HG03521 (cell line): ENCODE measurements around the gene ASCL5.

Experiments used
- ATAC-seq: cut with Tn5 transposase; IDR thresholded peaks from one replicate; pipeline ENCODE4 v1.9.1; 2021; ENCODE audit warnings: mild to moderate bottlenecking, moderate library complexity; ENCODE audit not compliant: unreplicated experiment

ASCL5 gene

GRCh38 chr1:201137024-201137392 is 10.0 kb upstream of the ASCL5 start:
- ATAC-seq = no peak

DNA sequence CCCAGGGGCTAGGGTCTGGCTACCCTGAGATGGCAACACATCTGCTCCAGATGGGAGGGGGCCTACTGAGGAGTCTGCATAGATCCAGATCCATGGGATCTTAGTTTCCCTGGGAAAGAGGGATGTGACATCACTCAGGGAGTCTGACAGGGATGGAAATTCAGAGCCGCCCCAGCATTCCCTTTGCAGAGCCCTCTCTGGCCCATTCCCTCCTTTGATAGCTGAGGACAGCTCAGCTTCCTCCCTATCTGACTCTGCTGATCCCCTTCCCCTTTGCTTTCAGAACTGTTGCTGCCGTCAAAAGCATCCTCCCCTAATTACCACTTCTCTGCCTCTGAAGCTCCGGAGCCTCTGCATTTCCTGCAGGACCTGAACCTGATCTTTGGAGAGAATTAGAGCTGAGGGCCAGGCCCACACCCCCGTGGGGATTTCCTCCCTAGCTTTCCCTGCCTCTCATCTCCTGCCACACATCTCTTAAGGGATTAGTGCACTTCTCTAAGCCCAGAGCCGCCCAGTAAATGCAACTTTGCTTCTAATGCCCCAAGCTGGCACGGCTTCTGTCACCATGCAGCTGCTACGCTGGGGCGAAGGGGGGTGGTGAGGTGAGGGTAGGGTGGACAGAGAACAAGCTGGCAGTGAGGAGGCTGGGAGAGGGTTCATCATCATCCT is 9.5 kb upstream of the ASCL5 start:
- no peak for ATAC-seq

- ATAC-seq = no peak
Observed at GRCh38 chr1:201134405-201134804, 7.4 kb upstream of the ASCL5 start.

DNA sequence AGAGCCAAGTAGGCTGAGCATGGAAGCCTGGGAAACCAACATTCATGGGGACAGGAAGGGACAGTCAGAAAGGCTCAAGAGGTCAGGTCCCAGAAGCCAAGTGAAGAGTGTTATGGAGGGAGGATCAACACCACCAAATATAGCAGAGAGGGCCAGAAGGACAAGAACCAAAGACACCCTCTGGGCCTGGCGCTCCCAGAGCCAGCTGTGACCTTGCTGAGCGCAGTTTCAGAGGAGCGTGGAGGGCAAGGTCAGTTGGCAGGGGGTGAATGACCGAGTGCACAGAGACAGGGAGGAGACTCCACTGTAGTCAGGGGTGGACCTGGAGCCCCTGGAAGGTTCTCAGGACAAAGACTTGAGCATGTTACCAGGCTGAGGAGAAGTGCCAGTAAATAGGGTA is 4.4 kb upstream of the ASCL5 start:
- no peak for ATAC-seq

DNA sequence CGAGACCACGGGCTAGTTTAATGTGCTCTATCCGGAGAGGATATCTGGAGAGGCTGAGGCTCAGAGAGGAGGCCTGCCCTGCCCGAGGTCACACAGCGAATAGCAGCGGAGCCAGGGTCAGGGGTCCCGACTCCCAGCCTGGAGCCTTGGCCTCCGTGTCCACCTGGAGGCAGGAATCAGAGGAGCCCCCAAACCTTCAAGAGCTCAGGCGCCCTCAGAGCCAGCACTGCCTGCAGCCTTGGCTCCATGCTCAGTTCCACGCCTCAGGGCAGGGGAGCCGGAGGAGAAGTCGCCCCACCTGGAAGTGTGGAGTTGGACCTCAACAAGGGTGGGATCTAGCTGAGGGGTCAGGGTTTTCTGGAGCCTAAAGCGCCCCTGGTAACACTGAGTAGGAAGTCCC is 2.0 kb upstream of the ASCL5 start:
- ATAC-seq = no peak

- no peak for ATAC-seq
Observed at GRCh38 chr1:201128476-201128875, 1.5 kb upstream of the ASCL5 start.

DNA sequence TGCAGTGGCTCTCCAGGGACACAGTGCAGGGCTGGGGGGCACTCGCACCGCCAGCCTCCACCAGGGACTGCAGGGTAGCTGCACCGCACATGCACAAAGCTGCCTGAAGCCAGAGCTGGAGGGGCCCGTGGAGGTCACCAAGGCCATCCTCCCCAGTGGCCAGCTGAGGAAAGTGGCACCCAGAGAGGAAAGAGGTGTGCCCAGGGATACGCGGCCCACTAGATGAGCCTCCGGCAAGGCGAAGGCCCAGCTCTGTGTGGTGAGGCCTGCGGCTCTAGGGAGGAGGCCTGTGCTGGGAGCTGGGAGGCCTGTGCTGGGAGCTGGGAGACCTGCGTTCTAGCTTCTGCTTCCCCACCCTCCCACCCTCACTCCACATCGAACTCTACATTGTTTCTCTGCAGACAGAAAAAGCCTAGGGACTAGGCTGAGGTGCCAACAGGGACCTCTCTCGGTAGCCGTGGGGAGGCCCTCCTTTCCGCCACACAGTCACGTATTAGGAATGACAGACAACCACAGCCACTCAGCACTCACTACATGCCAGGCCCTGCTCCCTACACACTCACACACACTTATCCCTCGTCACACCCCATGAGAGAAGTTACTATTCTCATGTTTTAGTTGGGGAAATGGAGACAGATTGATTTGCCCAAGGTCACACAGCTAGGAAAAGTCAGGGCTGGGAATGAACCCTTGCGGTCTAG is 921 bp upstream of the ASCL5 start:
- ATAC-seq = no peak

DNA sequence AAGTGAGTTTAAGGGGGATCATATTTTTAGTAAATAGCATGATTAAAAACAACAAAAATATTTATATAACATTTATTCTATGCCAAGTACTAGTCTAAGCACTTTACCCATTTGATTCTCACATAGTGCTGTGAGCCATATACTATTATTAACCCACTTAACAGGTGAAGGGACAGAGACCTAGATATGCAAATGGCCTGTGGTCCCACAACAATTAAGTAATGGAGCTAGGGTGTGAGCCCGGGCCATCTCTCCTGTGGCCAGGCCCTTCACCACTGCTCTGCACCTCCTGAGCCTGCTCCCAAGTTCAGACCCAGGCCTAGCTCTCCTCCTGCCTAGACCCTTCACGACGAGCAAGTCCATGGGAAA is 537 bp downstream of the ASCL5 start:
- no peak for ATAC-seq

GRCh38 chr1:201125800-201126199 is 1.2 kb downstream of the ASCL5 start:
- ATAC-seq = no peak

DNA sequence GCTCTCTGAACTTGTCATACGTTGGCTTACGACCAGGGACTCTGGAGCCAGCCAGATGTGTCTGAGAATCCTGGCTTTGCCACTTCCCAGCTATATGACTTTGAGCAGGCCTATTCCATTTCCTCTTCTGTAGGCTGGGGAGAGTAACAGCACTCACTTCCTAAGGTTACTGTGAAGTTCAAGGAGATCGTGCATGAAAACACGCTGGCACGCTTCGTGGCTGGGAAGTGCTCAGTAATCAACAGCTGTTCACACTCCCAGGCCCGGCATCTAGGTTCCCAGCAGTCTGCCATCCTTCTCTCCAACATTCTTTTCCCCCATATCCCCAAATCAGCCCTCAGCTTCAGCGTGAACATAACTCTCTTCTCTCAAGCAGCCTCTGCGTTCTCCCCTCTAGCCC is 2.0 kb downstream of the ASCL5 start:
- ATAC-seq = no peak

GRCh38 chr1:201123866-201124265 is 3.1 kb downstream of the ASCL5 start:
- no peak for ATAC-seq

DNA sequence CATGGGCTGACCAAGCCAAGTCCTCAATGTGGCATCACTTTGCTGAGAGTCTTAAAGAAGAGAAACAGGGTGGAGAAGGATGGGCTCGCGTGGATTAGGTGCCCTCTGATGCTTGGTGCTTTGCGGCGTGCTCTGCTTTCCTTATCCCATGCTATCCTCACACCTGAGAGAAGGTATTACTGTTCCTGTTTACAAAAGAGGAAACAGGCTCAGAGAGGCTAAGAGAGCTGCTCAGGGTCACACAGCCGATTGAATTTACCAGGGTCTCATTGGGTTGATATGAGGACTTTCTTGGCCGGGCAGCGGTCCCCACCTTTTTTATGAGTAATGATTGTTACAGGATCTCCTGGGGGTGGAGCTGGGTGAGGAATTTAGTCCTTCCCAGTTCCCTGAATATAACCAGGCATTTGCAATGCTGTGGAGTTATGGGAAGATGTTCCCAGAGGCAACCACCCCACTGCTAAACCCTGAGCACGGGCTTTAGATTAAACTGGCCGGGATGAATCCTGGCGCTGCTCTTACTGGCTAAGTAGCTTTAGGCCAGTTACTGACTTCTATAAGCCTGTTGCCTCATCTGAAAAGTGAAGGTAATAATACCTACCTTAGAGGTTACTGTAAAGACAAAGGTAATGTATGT is 4.5 kb downstream of the ASCL5 start:
- no peak for ATAC-seq

DNA sequence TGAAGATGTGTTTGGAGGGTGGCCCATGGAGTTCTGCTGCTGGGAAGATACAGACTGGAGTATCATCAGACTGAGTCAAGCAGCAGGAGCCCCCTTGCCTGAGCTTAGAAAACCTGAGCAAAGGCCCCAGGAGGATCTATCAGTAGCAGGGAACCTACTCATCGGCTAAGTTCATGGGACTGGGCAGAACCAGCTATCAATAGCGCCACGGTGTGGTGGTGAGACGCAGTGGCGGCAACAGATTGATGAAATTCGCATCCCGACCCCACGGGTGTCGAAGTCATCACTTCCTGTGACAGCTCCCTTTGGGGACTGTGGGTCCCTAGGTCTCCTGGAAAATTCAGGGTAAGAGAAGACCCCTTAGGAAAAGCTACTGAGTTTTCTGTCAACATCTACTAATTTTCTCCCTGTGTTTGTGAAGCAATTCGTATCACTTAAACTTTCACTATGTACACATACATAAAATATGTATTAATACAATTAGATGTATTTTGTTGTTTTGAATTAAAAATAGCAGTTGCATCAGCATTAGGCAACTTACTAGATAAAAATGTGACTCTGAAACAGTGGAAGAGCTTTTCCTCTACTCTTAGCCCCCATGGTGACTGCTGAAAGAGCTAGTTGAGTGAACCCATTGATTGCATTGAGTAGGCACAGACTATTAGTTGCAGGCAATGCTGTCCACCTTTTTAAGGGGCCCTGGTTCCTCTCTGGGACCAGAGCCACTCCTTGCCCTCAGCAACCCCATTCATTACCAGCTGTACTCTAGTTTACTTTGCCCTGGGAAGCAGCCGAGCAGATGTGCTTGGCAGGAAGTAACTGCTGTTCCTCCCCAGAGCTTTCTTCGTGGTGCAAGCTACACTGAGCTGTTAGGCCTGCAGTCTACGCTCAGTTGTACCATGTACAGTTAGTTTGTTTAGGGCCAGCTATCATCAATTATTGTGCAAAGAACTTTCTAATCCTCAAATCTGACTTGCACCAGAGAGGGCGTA is 7.5 kb downstream of the ASCL5 start:
- ATAC-seq = no peak

DNA sequence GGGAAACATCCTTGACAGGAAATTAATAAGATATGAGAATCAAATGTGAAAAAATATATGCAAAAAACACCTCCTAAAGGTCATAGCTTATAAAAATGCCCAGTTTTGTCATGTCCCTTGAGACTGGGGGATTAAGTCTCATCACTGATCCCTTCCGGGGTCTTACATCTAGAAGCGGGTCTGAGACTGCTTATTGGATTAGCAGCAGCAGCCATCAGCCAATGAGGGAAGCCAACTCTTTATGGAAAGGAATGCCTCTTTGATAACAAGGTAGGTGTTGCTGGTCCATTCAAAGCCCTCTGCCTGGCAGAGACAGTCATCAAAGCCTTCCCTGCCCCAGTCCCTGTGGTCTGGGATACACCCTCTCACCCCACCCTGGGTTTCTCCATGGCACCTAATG is 10.9 kb downstream of the ASCL5 start:
- ATAC-seq = no peak

DNA sequence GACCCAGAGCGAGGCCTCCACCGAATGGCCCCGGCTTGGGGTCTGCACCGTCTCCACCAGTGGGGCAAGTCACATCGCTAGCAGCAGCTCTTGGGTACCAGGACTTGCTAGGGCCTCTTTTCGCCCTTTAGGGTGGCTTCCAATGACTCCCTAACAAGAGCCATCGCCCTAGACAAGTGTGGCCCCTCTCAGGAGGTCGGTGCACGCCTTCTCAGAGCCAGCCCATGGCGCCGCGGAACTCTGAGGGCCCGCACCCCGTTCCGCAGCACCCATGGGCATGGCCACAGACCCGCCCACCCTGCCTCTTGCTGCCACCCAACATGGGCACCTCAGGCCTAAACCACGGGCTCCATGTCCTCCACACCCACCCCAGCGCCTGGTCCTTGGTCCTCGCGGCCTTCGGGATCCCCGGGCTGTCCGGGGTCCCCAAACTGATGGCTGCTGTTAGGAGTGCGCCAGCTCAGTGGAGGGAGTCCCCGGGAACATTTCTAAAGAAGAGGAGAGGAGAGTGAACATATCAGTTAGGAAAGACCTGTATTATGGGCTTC is 11.5 kb downstream of the ASCL5 start:
- no peak for ATAC-seq

GRCh38 chr1:201114245-201115131 is 12.5 kb downstream of the ASCL5 start:
- peak; percentile 86 for ATAC-seq

DNA sequence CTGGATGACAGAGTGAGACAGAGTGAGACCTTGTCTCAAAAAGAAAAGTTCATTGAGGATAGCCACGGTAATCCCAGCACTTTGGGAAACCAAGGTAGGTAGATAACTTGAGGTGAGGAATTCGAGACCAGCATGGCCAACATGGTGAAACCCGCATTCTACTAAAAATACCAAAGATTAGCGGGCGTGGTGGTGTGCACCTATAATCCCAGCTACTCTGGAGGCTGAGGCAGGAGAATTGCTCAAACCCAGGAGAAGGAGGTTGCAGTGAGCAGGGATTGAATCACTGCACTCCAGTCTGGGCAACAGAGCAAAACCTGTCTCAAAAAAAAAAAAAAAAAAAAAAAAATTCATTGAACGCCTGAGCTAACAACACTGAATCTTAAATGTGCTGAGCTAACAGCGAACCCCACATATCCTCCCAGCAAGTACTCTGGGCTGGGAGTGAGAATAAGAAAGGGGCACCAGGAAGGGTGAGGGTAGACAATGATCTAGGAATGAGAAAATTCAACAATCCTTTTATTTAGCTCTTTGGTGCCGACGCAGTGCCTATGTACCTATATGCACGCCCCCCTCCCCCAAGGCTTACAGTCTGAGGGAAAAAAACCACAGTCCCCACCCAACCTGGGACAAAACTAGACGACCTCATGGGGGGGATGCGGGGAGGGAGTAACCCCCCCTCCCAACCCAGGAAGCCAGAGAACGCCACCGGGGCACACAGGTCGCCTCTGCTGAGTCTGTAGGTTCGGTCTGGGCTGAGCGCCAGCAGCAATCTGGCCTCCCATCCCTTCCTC is 13.3 kb downstream of the ASCL5 start:
- no peak for ATAC-seq

- ATAC-seq = no peak
Observed at GRCh38 chr1:201112926-201113325, 14.1 kb downstream of the ASCL5 start.

DNA sequence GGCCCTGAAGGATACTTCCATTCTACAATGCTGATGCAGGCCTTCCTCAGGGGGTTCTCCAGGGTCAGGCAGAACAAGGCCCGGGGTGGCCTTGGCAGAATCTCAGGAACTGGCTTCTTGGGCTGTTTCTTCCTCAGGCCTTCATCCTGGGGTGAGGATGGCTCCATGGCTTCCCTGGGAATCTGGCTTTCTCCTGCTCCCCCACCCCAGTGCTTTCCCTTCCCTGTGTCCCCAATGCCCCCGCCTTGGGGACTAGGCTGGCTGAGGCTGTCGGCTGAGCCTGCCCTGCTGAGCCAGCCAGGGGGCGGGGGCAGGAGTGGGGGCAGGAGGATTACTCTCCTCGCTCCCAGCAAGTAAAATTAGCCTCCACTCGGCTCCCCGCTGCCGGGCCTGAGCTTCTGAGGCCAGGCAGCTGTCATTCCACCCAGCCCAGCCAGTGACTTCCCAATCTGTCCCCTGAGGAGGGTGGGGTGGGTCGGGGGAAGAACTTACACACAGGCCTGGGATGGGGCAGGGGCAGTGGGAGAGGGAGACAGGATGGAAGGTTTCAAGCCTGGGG is 14.7 kb downstream of the ASCL5 start, which contains the start of gene CACNA1S:
Gene CACNA1S, minus strand, starts transcription at position 254 of the 559 bp plus-strand sequence. Its CDS starts 87 bp downstream, at position 167.
- ATAC-seq = no peak
